Activated T-helper 9 cell treated with anti-CD3 and anti-CD28 coated beads, Interleukin-2, amount 50 U/mL, for 16 hours (primary cell): ENCODE results near the gene GHR.

Experiments used
- DNase-seq: peaks from one replicate; pipeline ENCODE4 v3.0.0-alpha.2; 2020; ENCODE audit warnings: low read depth

Gene GHR

GRCh38 chr5:42604171-42604711, 181.0 kb downstream of the GHR start:
- no peak for DNase-seq

DNA sequence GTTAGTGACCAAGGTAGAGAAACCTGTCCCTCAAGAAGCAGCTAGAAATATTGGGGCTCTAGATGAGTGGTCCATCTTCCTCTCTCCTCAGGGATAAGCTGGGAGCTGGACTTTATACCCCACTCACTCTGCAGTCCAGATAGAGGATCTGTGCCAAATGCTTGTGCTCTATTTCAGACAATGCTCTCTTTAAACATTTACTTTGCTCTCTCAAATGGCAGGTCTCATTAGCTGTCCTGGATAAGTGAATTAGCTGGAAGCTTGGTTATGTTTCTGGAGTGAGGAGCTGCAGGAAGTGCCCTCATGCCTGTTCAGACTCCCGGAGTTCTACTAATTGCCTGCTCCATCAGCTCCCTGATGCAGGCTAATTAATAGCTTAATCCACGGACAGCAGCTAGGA, 182.3 kb downstream of the GHR start:
- no peak for DNase-seq

DNA sequence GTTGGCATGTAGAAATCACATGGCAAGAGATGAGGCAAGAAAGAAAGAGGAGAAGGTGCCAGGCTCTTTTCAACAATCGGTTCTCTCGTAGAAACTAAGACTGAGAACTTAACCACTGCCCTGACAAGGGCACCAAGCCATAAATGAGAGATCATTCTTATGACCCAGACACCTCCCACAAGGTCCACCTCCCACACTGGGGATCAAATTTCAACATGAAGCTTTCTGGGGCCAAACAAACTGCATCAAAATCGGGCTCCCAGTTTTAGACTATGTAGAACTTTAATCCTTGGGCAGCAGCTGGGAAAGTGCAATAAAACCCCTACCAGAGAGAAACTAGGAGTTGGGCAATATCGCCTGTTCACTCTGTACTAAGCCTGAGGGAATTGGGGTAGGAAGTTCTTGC, 183.2 kb downstream of the GHR start:
- no peak for DNase-seq

DNA sequence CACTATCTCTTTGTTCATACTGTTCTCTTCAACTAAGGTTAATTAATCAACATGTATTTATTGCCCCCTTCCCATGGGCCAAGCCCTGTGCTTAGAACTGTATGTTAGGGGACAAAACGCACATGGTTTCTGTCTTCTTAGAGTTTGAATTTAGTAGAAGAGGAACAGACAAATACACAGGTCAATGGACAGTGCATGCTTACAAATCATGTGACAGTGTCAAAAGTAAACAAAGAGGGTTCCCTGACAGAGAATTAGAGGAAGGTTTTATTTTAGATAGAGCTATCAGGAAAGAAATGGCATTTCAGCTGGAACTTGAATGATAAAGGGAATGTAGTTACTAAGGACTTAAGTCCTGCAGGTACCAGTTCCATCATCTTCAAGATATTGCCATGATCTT, 188.2 kb downstream of the GHR start:
- no peak for DNase-seq

DNA sequence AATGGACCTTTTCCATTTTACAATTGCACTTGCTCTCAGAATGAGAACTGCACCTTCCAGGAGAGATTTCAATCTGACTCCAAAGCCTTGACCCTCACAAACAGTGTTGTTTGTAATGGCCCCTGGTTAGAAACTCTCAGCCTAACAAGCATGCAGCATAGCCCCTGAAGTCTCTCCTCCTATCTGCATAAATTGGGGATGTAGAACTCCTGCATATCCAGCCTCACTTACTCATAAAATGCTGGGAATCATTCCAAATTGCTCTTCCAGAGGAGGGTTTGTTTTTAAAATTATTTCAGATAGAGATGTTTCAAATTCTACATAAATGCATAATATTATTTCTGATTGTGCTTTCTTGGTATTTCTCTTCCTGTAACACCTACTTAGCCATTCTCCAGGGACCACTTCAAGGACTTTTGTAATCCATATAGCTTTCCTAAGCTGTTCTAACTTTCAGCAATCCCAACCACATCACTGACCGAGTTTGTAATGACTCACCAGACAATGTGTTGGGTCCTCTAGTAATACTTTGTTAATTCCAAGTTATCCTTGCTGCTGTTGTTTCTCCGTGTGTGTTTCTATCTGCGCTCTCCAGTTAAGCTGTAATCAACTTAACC, 189.6 kb downstream of the GHR start:
- no peak for DNase-seq

DNA sequence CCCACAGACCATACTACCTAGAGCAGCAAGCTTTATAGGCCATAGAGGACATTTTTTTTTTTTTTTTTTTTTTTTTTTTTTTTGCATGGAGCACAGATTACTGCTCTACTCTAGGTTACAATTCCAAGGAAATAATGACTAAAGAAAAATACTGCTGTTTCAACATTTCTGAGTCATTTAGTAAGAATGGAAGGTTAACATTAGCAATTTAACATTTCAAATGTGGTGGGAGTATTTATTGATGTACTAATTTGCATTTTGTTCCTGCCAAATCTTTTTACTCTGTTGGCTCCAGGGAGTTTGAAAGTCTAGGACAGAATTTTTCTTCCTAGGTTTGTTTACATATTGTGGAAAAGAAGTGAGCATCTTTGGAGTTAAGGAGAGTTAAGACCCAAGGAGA, 191.3 kb downstream of the GHR start:
- DNase-seq, result no peak

- DNase-seq, result no peak
Measured at GRCh38 chr5:42620579-42621216, 197.5 kb downstream of the GHR start.

DNA sequence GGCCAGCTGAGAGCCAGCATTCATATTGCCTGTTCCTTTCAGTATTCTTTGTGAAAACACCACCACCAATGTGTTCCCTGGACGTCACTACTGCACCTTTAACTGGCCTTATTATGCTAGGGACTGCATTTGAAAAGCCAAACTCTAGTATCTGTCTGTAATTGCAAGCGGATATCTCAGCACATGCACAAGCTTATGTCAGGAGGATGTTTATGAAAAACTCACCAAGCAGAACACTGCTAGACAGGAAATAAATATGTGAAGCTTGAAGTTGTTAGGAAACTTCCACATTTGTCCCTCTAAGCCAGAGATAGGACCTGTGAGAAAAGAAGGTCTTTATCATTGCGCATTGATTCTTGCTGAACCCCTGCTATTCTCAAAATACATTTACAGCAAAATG, 198.0 kb downstream of the GHR start:
- DNase-seq, result no peak

GRCh38 chr5:42621662-42622061, 198.4 kb downstream of the GHR start:
- DNase-seq, result no peak

DNA sequence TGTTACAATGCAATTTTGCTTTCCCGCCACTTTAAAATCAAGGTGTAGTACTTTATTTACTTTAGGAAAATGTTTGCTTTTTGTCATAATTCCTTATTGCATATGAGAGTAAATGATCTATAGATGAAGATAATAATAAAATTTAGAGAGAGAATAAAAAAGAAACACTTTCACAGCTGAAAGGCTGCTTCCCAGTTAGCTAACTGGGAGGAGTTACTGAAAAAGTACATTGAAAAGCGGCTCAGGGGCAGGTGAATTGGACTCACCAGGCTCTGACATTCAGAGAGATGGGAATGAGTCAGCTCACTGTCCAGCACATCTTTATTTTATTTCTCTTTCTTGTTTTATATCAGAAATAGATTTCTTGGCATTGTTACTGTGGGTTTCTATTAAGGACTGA, 201.7 kb downstream of the GHR start:
- no peak for DNase-seq

- DNase-seq, result no peak
Measured at GRCh38 chr5:42626462-42626861, 203.2 kb downstream of the GHR start.

- no peak for DNase-seq
Measured at GRCh38 chr5:42628821-42629220, 205.6 kb downstream of the GHR start.

- DNase-seq, result no peak
Measured at GRCh38 chr5:42629284-42629683, 206.0 kb downstream of the GHR start.

GRCh38 chr5:42631241-42631640, 208.0 kb downstream of the GHR start:
- no peak for DNase-seq

- DNase-seq, result no peak
Measured at GRCh38 chr5:42632354-42632900, 209.2 kb downstream of the GHR start.

DNA sequence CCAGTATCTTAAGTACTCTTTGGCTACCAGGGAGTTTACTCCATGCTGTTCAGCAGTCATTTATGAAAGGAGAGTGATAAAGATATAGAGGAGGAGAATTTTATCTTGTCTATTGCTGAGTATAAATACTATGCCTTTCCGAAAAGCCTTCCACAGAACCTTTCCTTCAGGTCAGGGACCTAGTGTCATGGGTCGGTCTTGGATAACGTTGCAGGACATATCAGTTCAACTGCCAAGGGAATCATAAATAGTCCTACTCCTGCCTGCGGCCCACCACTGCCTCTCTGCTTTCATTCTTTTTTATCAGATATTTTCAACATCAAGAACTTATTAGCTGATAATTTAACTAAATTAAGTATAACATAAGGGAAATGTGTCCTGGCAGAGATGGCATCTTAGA, 211.3 kb downstream of the GHR start:
- no peak for DNase-seq

GRCh38 chr5:42636425-42636824, 213.2 kb downstream of the GHR start:
- no peak for DNase-seq

DNA sequence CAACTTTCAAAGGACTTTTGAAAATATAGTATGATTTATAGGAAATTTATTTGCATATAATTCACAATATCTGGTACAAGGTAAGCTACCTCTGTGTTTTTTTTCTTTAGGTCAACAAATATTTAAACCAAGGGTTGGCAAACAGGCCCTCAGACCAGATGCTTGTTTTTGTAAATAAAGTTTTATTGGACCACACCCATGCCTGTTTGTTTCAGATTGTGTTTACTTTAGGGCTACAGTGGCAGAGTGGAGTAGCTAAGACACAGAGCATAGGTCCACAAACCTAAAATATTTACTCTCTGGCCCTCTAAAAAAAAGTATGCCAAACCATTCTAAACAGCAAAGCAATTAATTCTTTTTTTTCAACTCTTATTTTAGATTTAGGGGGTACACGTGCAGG, 213.7 kb downstream of the GHR start:
- DNase-seq, result no peak

- no peak for DNase-seq
Measured at GRCh38 chr5:42638972-42639371, 215.7 kb downstream of the GHR start.

DNA sequence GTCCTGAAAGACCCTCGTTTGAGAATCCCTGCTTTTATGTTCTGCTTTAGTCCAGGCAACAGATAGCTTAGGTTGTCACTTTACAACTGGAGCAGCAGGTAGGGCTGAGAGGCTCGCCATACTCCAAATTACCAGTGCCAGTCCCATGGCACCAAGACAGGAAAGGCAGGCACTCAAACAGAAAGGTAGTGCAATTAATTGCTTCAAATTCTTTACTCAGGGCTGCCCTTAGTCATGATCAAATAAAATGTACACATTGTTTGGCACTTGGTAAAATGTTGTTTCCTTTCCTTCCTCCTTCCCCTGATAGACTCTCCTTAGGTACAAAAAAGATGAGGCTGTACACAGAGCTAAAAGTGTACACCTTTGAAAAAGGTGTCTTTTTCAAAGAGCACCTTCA, 217.6 kb downstream of the GHR start:
- DNase-seq, result no peak

GRCh38 chr5:42641336-42642005, 218.2 kb downstream of the GHR start:
- no peak for DNase-seq

- no peak for DNase-seq
Measured at GRCh38 chr5:42642006-42642405, 218.8 kb downstream of the GHR start.

DNA sequence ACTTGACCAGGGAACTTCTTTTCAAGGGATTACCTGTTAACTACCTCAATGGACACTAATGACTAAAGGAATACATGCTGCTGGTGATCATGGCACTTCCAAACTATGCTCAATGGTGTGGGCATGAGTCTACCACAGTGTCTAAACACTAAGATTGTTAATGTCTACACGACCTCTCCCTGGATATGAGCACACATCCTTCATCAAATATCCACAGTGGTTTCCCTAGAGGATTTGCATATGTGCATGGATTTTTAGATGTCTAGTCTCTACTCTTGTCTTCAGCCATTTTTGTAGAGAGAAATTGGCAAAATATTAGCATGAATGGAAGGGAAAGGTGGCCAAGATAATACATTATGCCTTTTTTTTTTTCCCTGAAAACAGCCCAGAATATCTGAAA, 220.1 kb downstream of the GHR start:
- DNase-seq, result no peak
